Measurements from ENCODE around the gene MIPEP. TPM values are rescaled to one million over a fixed set of nuclear protein-coding genes. Genes with fewer than 3 reads are reported as not detected.

The MIPEP gene
- total RNA-seq, 2 experiments from 2014 or later: 3.9 to 4.8 TPM

- no peaks in the 10 kb centered on the region for H3K27me3 ChIP-seq (ENCODE audit: control insufficient read depth in 1 of 2, insufficient read depth in 2 of 2, low read length in 2 of 2)
- Mint-ChIP-seq H3K4me1 (ENCODE audit: low read depth) (peaks cover 23% of the 10 kb centered on the region), H3K36me3 (ENCODE audit: low read depth) (peaks cover 11% of the 10 kb centered on the region), H3K9me3 (no peaks in the 10 kb centered on the region), H3K27ac (no peak overlapping the region), H3K4me3 (no peak overlapping the region), H3K27me3 (no peaks in the 10 kb centered on the region)
- ChIA-PET POLR2A (no interaction called here), CTCF (no interaction called here)
- no peaks in the 10 kb centered on the region for H3K4me1 ChIP-seq (ENCODE audit: insufficient read depth, low read length)
- TF ChIP-seq CTCF (IDR thresholded peaks at IDR 0.05): no peak
- no peak overlapping the region for H3K27ac ChIP-seq (ENCODE audit: low read depth in 1 of 2, low read length in 2 of 2)
- H3K36me3 ChIP-seq (ENCODE audit: insufficient read depth, low read length): no peaks in the 10 kb centered on the region
- ATAC-seq (ENCODE audit: poor library complexity): no peak
- H3K9me3 ChIP-seq (ENCODE audit: control insufficient read depth in 1 of 2, insufficient read depth in 1 of 2, low read length in 2 of 2): no peaks in the 10 kb centered on the region
- DNase-seq: no peak
- intact Hi-C loops (cut with DNase I, micrococcal nuclease): no loop called here
- H3K4me3 ChIP-seq (ENCODE audit: low read length): no peak overlapping the region
Observed at GRCh38 chr13:23777575-23777870, 111.7 kb downstream of the MIPEP start.

- no peaks in the 10 kb centered on the region for H3K9me3 Mint-ChIP-seq
- no peak overlapping the region for H3K27ac ChIP-seq (ENCODE audit: low read depth in 1 of 2, low read length in 2 of 2)
Observed at GRCh38 chr13:23776698-23777574, 112.3 kb downstream of the MIPEP start.

GRCh38 chr13:23772717-23773116 is 116.5 kb downstream of the MIPEP start:
- H3K27ac Mint-ChIP-seq: no peak overlapping the region
- H3K9me3 Mint-ChIP-seq: no peaks in the 10 kb centered on the region
- ATAC-seq (ENCODE audit: poor library complexity) (no peak), DNase-seq (no peak)
- peaks cover 21% of the 10 kb centered on the region for H3K4me1 Mint-ChIP-seq (ENCODE audit: low read depth)
- no peaks in the 10 kb centered on the region for H3K27me3 Mint-ChIP-seq
- Histone ChIP-seq H3K4me1 (ENCODE audit: insufficient read depth, low read length) (no peaks in the 10 kb centered on the region), H3K27me3 (ENCODE audit: control insufficient read depth in 1 of 2, insufficient read depth in 2 of 2, low read length in 2 of 2) (no peaks in the 10 kb centered on the region), H3K4me3 (ENCODE audit: low read length) (no peak overlapping the region), H3K27ac (ENCODE audit: low read depth in 1 of 2, low read length in 2 of 2) (no peak overlapping the region), H3K9me3 (ENCODE audit: control insufficient read depth in 1 of 2, insufficient read depth in 1 of 2, low read length in 2 of 2) (no peaks in the 10 kb centered on the region), H3K36me3 (ENCODE audit: insufficient read depth, low read length) (no peaks in the 10 kb centered on the region)
- intact Hi-C loops (cut with DNase I, micrococcal nuclease): no loop called here
- peaks cover 7% of the 10 kb centered on the region for H3K36me3 Mint-ChIP-seq (ENCODE audit: low read depth)
- no peak for TF ChIP-seq CTCF (IDR thresholded peaks at IDR 0.05)
- CTCF ChIA-PET: no interaction called here
- POLR2A ChIA-PET: no interaction called here
- no peak overlapping the region for H3K4me3 Mint-ChIP-seq

More at GRCh38 chr13:23776698-23777574, 112.3 kb downstream of the MIPEP start:
- Histone ChIP-seq H3K4me3 (ENCODE audit: low read length) (no peak overlapping the region), H3K36me3 (ENCODE audit: insufficient read depth, low read length) (no peaks in the 10 kb centered on the region), H3K4me1 (ENCODE audit: insufficient read depth, low read length) (no peaks in the 10 kb centered on the region), H3K9me3 (ENCODE audit: control insufficient read depth in 1 of 2, insufficient read depth in 1 of 2, low read length in 2 of 2) (no peaks in the 10 kb centered on the region), H3K27me3 (ENCODE audit: control insufficient read depth in 1 of 2, insufficient read depth in 2 of 2, low read length in 2 of 2) (no peaks in the 10 kb centered on the region)
- CTCF ChIA-PET: no interaction called here
- Mint-ChIP-seq H3K27me3 (no peaks in the 10 kb centered on the region), H3K4me1 (ENCODE audit: low read depth) (peaks cover 23% of the 10 kb centered on the region), H3K4me3 (no peak overlapping the region), H3K27ac (no peak overlapping the region), H3K36me3 (ENCODE audit: low read depth) (peaks cover 11% of the 10 kb centered on the region)
- intact Hi-C loops (cut with DNase I, micrococcal nuclease): no loop called here
- TF ChIP-seq CTCF (IDR thresholded peaks at IDR 0.05): no peak
- no peak for ATAC-seq (ENCODE audit: poor library complexity)
- POLR2A ChIA-PET: no interaction called here
- DNase-seq: no peak
